ENCODE data around the gene WDR93.
"Not testable (repeated sequence)": the region's sequence is repeated elsewhere in the genome, so short reads cannot be mapped to it uniquely, and the experiment has no call there.

DNA sequence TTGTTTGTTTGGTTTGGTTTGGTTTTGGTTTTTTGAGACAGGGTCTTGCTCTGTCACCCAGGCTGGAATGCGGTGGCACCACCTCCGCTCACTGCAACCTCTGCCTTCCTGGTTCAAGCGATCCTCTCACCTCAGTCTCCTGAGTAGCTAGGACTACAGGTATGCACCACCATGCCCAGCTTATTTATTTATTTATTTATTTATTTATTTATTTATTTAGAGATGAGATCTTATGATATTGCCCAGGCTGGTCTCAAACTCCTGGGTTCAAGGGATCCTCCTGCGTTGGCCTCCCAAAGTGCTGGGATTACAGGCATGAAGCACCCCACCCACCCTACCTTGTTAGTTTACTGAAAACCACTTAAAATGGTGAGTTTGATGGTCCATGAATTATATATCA is 98.0 kb downstream of the WDR93 start:
- TF ChIP-seq, protein P1, sequence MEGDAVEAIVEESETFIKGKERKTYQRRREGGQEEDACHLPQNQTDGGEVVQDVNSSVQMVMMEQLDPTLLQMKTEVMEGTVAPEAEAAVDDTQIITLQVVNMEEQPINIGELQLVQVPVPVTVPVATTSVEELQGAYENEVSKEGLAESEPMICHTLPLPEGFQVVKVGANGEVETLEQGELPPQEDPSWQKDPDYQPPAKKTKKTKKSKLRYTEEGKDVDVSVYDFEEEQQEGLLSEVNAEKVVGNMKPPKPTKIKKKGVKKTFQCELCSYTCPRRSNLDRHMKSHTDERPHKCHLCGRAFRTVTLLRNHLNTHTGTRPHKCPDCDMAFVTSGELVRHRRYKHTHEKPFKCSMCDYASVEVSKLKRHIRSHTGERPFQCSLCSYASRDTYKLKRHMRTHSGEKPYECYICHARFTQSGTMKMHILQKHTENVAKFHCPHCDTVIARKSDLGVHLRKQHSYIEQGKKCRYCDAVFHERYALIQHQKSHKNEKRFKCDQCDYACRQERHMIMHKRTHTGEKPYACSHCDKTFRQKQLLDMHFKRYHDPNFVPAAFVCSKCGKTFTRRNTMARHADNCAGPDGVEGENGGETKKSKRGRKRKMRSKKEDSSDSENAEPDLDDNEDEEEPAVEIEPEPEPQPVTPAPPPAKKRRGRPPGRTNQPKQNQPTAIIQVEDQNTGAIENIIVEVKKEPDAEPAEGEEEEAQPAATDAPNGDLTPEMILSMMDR (IDR thresholded peaks at IDR 0.05), result not testable (repeated sequence)
- TF ChIP-seq POLR2A (IDR thresholded peaks at IDR 0.05), result not testable (repeated sequence)
